Activated CD8-positive, alpha-beta memory T cell treated with anti-CD3 and anti-CD28 coated beads for 36 hours (primary cell): ENCODE results near the gene CACNA2D2. TPM values are rescaled to one million over a fixed set of nuclear protein-coding genes. Genes with fewer than 3 reads are reported as not detected.

Experiments used
- CTCF ChIA-PET: fragments of 350-600 bp; sonication (Branson Sonifier 250); formaldehyde crosslinking; loops from one replicate; lab custom pipeline; 2021; ENCODE audit warnings: antibody characterized with exemption; lab: Charles Lee
- POLR2A ChIA-PET: fragments of 350-600 bp; sonication (Branson Sonifier 250); formaldehyde crosslinking; loops from one replicate; lab custom pipeline; 2021; ENCODE audit warnings: antibody characterized with exemption; lab: Charles Lee
- total RNA-seq, 2 experiments: library from RNA; stranded (reverse); gene quantifications; one replicate each; pipeline ENCODE4 v1.2.3, GENCODE V29; 2021

CACNA2D2 gene
- total RNA-seq, 2 experiments from 2014 or later, result 0.55 to 0.67 TPM

DNA sequence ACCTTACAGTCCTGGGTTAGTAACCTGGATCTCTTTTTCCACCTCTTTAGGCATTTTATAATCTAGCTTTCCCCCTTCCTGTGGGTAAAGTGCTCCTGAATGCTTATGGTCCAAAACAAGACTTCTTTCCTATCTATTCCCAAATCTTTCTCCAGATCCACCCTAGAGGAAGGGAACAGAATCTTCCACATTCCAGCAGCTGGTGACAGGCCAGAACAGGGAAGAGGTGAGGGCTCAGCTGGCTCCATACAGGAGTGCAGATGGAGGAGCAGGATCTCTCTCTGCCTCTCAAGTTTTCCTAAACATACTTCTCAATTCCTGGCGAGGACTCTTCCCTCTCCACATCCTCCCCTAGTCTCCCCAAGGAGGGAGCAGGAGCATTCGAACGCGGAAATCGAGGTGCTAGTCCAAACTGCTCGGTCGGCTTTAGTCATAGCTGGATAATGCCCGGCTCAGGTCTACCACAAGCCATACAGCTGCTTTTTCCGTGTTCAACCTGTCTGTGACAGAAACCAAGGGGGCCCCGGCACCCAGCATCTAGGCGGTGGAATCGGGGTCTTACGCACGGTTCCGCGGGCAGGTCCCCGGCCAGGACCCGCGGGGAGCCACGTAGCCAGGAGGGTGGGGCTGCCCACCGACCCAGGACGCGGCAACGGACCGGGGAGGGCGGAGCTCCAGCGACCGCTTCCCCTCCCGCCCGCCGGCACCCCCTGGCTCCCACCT, 166.8 kb downstream of the CACNA2D2 start:
- CTCF ChIA-PET, result interaction anchor here (0.5 to 3.4 kb wide), 13 partner anchors 9 to 403 kb away, joined by 3 to 35 read pairs (median 3); partner anchors contain the start of genes CYB561D2, GNAI2, HYAL3 and IFRD2
- POLR2A ChIA-PET, result interaction anchor here (0.6 to 3.6 kb wide), 19 partner anchors 8 to 275 kb away, joined by 3 to 28 read pairs (median 5); partner anchors contain the start of genes CISH, CYB561D2, GNAI2 and HEMK1

DNA sequence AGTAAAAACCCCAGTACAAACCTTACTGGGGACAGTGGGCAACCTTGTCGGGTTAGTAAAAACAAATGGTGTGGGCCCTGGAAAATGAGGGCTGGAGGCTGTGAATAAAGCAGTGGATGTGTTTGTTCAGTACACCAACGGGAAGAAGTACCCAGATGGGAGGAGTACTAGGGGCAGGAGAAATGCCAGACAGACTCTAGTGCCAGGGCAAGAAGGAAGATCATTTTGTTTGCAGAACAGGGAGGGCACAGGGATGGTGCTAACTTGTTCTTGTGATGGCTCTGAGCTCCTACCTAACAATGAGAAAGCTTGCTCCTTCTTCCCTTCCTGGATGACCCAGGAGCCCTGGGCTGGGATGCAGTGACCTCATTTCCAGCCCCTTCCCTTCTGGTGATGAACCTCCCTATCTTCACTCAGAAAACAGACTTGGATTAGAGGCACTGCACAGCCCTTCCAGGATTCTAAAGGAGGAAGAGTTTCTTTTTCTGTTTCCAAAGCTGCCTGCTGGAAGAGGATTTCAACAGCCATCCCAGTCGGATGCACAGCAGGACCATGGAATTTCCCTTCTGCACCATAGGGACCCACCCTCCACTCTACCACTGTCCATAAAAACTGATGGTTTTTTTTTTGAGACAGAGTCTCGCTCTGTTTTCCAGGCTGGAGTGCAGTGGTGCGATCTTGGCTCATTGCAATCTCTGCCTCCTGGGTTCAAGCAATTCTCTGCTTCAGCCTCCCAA, 168.9 kb downstream of the CACNA2D2 start:
- ChIA-PET POLR2A (interaction anchor here (1.0 to 1.9 kb wide), 2 partner anchors 16 to 35 kb away, joined by 3 to 6 read pairs; partner anchors contain the start of genes HYAL3 and NAA80), CTCF (interaction anchor here (1.0 to 2.1 kb wide), 3 partner anchors 10 to 62 kb away, joined by 3 to 8 read pairs (median 4); no protein-coding TSS in a partner anchor)

DNA sequence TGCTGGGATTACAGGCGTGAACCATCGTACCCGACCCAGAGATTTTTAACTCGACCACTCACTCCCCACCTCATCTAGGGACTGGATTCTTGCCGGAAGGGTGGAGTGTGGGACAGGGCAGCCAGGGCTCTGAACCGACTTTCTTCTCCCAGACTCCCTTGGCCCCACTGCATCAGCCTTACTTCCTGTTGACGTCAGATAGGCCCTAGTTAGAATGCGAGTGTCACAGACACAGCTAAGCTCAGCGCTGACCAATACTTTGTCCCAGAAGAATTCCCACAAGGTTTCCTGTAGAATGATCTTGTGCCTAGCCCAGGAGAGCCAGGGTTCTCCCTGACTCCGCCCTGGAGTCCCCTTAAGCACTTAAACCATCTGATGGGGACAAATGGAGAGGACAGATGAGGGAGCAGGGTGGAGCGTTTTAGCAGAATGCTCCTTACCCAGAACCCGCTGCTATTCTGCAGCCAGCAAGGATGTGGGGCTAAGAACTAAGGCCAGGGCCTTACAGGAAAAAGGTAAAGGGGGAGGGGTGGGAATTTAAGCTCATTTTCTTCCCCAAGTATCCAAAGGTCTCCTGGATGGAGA, 169.6 kb downstream of the CACNA2D2 start:
- CTCF ChIA-PET, result interaction anchor here (1.0 to 2.1 kb wide), 3 partner anchors 9 to 61 kb away, joined by 3 to 8 read pairs (median 4); no protein-coding TSS in a partner anchor
- POLR2A ChIA-PET, result interaction anchor here (1.0 to 1.9 kb wide), 2 partner anchors 15 to 35 kb away, joined by 3 to 6 read pairs; partner anchors contain the start of genes HYAL3 and NAA80

DNA sequence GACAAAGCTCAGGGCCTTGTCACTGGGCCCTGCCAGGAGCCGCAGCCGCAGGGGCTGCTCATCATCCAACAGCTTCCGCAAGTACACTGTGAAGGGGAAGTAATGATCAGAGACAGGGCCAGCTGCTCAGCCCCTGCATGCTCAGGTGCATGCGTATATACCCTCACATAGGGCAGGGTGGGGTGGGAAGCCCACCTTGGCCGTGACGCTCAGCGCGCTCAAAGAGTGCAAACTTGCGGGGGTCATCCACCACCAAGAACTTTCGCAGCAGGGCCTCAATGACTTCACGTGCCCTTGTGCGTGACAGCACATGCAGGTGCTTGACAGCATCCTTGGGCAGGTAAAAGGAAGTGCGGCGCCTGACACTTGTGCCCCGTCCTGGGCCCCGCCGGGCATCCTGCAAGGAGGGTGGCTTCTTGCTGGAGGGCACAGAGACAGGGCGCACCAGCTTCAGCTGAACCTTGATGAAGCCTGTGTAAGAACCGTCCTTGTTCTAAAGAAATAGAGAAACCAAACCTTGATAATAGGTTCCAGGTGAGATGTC, 172.0 kb downstream of the CACNA2D2 start:
- CTCF ChIA-PET, result no interaction called here
- POLR2A ChIA-PET, result interaction anchor here (2.0 kb wide), 1 partner anchor 9 kb away, joined by 7 read pairs; the partner anchor contains the start of gene RASSF1

DNA sequence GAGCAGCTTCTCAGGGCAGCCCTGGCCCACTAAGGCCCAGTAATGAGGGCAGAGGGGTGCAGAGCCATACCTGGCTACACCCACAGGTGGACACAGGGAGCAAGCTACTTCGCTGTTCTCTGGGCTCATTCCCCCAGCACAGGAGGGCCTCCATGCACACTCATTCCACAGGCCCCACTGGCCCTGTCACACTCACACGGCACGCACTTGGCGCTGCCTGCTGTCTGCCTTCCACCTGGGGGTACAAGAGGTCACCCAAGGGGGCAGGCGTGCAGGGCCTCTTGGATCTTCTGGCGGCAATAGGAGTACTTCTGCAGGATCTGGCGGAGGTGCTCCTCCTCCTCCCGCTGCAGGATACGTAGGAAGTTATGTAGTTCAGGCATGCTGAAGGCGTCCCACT, 173.1 kb downstream of the CACNA2D2 start:
- ChIA-PET POLR2A (interaction anchor here (0.7 to 0.8 kb wide), 2 partner anchors 11 to 20 kb away, joined by 3 read pairs; partner anchors contain the start of genes CYB561D2, NPRL2 and RASSF1), CTCF (interaction anchor here (0.8 kb wide), 1 partner anchor 17 kb away, joined by 4 read pairs; no protein-coding TSS in a partner anchor)

DNA sequence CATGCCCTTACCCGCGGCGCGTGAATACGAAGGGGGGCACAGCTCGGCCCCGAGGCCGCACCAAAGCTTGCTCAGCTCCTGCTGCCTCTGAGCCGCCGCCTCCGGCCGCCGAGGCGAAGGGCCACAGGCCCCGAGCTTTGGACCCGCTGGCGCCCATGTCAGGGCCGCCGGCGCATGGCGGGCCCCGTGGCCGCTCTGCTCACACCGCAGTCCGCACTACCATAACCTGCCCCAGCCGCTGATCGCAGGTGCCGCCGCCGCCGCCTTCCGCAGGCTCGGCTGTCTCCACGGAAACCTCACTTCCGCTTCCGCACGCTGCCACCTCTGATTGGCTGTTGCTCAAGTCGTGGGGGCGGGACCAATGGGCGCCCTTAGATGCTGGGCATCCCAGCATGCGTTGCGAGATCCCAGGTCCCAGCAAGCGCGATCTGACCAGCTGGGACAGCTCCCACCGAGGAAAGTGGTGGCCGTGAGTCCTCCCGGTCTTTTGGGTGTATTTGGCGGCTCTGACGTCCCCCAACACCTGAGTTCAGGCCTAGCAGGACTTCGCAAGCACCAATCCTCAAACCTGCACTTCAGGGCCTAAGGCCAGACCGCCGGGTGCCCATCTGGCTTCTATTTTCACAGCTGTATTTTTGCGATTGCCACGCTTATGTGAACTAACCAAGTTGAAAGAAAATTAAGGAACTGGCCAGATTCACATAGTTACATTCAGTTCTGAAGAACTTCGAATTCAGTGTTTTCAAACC, 175.3 kb downstream of the CACNA2D2 start, which contains the start of gene TUSC2:
Gene TUSC2, minus strand, starts transcription at position 281 of the 749 bp plus-strand sequence. Its CDS starts 124 bp downstream, at position 157.
- POLR2A ChIA-PET, result interaction anchor here (0.6 to 2.6 kb wide), 10 partner anchors 9 to 608 kb away, joined by 3 to 28 read pairs (median 6); partner anchors contain the start of genes CYB561D2, HYAL3, IFRD2 and NAA80
- CTCF ChIA-PET, result interaction anchor here (0.6 to 1.7 kb wide), 9 partner anchors 9 to 100 kb away, joined by 3 to 7 read pairs (median 3); partner anchors contain the start of genes IFRD2 and RASSF1

DNA sequence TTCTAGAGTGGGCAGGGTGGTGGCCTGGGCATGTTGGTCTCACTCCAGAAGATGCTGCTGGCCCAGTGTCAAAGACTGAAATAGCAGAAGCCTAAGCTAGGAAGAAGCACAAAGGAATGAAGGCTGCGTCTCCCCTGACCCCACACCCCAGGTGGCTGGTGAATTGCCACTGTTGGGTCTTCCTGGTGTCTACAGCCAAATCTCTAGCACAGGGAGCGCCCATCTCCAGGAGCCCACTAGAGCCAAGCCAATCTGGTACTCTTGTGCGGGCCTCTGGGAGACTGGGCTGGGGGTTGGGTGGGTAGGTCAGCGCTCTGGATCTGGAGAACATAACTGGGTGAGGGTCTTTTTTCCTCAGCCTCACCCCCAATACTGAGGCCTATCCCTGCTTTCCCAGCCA, 176.3 kb downstream of the CACNA2D2 start:
- ChIA-PET CTCF (interaction anchor here (0.6 to 1.7 kb wide), 9 partner anchors 10 to 99 kb away, joined by 3 to 7 read pairs (median 3); partner anchors contain the start of genes IFRD2 and RASSF1), POLR2A (interaction anchor here (1.2 to 2.6 kb wide), 4 partner anchors 10 to 28 kb away, joined by 6 to 28 read pairs (median 10); partner anchors contain the start of genes CYB561D2, HYAL3, NAA80 and NPRL2)

DNA sequence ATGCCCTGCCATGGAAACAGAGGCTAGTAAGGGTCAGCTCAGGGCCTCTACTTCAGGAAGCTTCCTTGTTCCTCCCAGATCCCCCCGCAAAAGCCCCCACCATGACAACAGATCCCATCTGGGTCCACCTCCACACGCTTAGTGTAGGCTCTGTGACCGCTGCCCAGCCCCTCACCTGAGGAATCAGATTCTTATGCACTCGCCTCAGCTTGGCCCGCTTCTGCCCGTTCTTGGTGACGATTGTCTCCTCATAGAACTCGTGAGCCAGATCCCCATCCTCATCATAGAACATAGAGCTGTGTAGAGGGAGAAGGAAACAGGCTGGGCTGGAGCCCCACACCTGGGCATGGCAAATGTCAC, 177.3 kb downstream of the CACNA2D2 start:
- ChIA-PET CTCF (no interaction called here), POLR2A (no interaction called here)

DNA sequence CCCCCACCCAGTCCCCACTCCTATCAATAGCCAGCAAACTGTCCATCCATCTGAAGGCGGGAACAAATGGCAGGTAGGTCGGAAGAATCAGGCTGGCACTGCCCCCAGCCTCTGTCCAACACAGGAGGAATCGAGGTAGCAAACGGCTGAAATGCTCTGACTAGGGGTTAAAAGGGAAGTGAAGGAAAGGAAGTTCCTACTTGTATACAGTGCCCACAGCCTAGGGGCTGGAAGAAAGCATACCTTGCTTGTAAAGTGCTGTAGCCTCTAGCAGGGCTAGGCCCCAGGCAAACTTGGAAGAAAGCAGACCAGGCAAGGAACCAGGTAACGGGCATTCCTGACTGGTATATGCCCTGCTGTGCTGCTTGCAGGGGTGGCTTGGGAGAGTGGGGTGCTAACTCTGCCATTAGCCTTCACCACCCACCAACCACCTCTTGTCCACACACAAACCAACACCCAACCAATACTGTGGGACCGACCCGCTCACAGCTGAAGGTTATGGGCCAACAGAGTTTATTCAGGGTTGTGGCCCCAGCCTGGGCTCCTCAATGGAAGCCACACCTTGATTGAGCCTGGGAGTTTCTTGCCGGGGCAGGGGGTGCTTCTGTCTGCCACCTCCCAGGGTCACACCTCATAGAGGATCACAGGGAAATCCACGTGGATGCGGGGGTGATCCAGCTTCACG, 177.8 kb downstream of the CACNA2D2 start:
- CTCF ChIA-PET, result interaction anchor here (0.6 kb wide), 1 partner anchor 489 kb away, joined by 5 read pairs; no protein-coding TSS in a partner anchor
- POLR2A ChIA-PET, result no interaction called here

DNA sequence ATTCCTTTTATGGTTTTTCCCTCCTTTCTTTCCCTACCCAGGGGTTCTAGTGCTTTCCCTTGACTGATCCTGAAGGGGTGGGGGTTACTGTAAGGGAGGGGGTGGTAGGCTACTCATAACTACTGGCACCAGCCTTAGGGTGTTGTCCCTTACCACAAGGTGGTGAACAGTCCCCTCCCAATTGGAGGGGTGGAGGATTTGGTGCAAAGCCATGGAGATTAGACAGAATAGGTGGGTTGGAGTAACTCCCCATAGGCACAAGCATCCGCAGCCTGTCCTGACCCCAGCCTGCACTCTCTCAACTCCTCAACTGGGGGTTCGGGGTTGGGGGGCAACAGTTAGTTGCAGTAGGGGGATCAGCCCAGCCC, 178.3 kb downstream of the CACNA2D2 start:
- POLR2A ChIA-PET, result interaction anchor here (0.6 to 0.7 kb wide), 2 partner anchors 27 to 337 kb away, joined by 4 read pairs; no protein-coding TSS in a partner anchor
- CTCF ChIA-PET, result interaction anchor here (0.6 to 2.7 kb wide), 10 partner anchors 8 to 489 kb away, joined by 3 to 11 read pairs (median 4); partner anchors contain the start of genes HYAL1, HYAL3 and NAA80

DNA sequence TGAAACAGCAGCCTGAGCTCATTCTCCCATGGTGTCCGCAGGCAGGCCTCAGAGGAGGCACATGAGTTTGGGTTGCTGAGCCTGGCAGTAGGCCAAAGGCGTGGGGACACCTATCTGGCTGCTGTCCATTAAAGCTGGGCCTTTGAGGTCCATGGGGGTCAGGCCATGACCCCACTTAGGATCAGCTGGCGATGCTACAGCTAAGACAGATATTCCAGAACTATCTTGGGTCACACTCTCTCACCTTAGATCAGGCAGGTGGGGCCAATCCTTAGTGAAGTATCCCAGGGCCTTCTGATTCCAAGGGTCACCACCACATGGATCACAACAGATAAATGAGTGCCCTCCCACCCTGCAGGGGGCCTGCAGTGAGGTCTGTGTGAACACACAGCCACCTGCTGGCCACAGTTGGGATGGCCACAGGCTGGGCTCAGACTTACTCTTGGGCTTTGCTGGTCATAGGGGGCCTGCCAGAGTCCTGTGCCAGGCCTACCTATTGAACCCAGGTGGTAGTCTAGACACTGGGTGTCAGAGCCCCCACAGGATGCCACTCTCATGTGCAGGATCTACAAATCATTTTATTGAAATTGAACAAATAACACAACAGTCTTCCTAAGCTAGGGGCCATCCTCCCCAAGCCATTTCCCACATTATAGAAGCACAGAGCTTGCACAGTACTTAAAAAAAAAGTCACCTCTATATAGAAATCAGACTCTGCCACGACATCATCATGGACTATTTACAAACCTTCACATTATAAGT, 178.9 kb downstream of the CACNA2D2 start:
- CTCF ChIA-PET, result interaction anchor here (0.6 to 2.7 kb wide), 13 partner anchors 9 to 488 kb away, joined by 3 to 11 read pairs (median 4); partner anchors contain the start of genes HYAL1, HYAL3 and NAA80
- POLR2A ChIA-PET, result interaction anchor here (0.5 to 1.2 kb wide), 5 partner anchors 9 to 338 kb away, joined by 3 to 5 read pairs (median 4); partner anchors contain the start of genes HYAL3 and NAA80

DNA sequence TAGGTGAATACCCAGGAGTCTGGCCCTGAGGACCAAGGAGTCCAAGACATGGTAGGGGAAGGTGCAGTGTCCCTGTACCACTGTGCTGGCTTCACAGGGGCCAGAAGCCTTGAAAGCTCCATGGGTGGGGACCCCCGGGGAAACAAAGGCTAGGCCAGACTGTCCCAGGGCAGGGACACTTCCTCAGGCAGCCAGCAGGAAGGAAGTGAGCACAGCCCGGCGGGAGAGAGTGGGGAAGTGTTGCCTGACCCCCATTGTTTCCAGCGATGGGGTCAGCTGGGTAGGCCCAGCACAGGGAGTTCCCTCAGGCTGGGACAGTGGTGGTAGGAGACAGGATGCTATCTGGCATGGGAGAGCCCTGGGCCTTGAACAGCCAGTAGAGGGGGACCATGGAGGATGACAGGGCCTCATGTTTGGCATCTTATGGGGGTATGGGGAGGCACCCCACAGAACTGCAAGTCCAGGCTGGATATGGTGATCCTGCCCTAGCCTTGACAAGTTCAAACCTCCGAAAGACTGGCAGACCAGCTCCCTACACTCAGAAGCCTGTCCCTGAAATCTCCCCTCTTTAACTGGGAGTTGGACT, 179.7 kb downstream of the CACNA2D2 start:
- ChIA-PET CTCF (interaction anchor here (0.9 to 2.7 kb wide), 11 partner anchors 9 to 131 kb away, joined by 3 to 11 read pairs (median 4); partner anchors contain the start of genes HYAL1, HYAL3 and NAA80), POLR2A (interaction anchor here (0.5 to 1.2 kb wide), 3 partner anchors 8 to 24 kb away, joined by 3 to 5 read pairs (median 4); partner anchors contain the start of genes HYAL3 and NAA80)

DNA sequence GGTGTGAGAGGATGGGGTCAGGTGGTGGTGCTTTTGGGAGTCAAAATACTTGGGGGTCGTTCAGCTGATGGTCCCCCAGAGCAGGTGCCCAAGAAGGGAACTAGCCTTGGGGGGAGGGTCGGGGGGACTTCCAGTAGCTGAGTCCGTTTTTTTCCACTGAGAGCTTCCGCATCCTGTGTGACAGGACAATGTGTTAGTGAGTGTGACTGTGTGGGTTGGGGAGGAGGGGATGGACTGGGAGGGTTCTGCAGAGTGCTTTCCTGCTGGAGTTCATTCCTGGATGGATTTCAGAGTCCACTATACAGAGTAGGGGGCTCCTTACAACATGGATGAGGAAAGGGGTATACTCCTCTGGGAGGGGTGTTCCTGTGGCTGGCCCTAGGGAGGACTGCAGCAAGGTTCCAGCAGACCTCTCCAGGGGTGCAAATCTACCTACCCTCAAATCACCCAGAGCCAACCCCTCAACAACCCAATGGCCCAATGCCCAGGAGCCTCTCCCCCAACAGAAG, 180.3 kb downstream of the CACNA2D2 start:
- ChIA-PET CTCF (interaction anchor here (1.2 to 2.7 kb wide), 3 partner anchors 8 to 96 kb away, joined by 4 to 9 read pairs (median 5); no protein-coding TSS in a partner anchor), POLR2A (interaction anchor here (2.8 kb wide), 1 partner anchor 24 kb away, joined by 6 read pairs; the partner anchor contains the start of genes HYAL3 and NAA80)

DNA sequence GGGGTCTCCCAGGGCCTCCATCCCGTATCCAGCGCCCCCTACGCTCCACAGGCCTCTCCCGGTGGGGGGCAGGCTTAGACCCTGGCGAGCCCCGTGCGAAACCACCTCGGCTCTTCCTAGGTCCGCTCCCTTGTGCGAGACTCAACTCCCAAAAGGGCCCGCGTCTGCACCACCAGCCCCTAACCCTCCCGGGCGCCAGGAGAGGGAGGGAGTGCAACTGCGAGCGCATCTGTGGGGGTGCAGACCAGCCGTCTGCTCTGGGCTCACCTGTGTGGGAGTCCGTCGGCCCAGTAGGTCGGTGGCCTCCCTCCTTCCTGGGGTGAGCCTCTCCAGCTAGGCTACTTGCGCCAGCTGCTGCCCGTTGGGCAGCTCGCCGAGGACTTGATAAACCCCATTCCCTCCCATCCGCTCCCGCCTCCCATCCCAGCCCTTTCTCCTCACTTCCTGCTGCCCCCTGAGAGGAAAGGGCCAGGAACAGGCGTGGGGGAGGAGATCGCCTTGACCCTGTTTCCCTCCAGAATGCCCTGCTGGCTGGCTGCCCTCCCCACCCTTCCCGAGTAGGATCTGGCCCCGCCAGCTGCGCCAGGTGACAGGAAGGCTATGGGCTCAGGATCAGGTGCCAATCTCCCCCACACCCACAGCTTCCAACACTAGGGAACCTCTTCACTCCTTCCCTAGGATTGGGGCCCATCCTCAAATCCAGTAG, 180.9 kb downstream of the CACNA2D2 start, which contains the start of gene HYAL2:
Gene HYAL2, minus strand, starts transcription at position 360 of the 706 bp plus-strand sequence. CDS start 2,256 bp downstream, outside the sequence.
- POLR2A ChIA-PET, result interaction anchor here (2.8 kb wide), 1 partner anchor 23 kb away, joined by 6 read pairs; the partner anchor contains the start of genes HYAL3 and NAA80
- CTCF ChIA-PET, result interaction anchor here (0.6 to 2.7 kb wide), 10 partner anchors 11 to 96 kb away, joined by 3 to 9 read pairs (median 4); no protein-coding TSS in a partner anchor
